ENCODE results near the gene PRPS2. TPM values are rescaled to one million over a fixed set of nuclear protein-coding genes. Genes with fewer than 3 reads are reported as not detected.

Gene PRPS2
- total RNA-seq, 1 experiment from 2014 or later = 79.5 TPM

- ATAC-seq = no peak
- H3K4me1 ChIP-seq (ENCODE audit: control insufficient read depth in 1 of 2, insufficient read depth in 2 of 2, low read length in 2 of 2) = no peaks in the 10 kb centered on the region
- no peak for DNase-seq (ENCODE audit: low read depth, low spot score)
- no peaks in the 10 kb centered on the region for H3K27me3 ChIP-seq (ENCODE audit: insufficient read depth, low read length)
- no peaks in the 10 kb centered on the region for H3K79me2 ChIP-seq (ENCODE audit: insufficient read depth, low read length)
- H3K36me3 ChIP-seq (ENCODE audit: control insufficient read depth in 1 of 2, insufficient read depth in 2 of 2, low read length in 2 of 2) = no peaks in the 10 kb centered on the region
- no peak within 1 kb of the TSS for H3K4me2 ChIP-seq (ENCODE audit: low read length)
- CTCF ChIA-PET = no interaction called here
- no peak within 1 kb of the TSS for H3K4me3 ChIP-seq (replicated peaks in 1 of 2; ENCODE audit: low read depth in 1 of 2, low read length in 2 of 2)
- no peak within 1 kb of the TSS for H3K27ac ChIP-seq (ENCODE audit: low read depth, low read length)
- TF ChIP-seq, protein P1, sequence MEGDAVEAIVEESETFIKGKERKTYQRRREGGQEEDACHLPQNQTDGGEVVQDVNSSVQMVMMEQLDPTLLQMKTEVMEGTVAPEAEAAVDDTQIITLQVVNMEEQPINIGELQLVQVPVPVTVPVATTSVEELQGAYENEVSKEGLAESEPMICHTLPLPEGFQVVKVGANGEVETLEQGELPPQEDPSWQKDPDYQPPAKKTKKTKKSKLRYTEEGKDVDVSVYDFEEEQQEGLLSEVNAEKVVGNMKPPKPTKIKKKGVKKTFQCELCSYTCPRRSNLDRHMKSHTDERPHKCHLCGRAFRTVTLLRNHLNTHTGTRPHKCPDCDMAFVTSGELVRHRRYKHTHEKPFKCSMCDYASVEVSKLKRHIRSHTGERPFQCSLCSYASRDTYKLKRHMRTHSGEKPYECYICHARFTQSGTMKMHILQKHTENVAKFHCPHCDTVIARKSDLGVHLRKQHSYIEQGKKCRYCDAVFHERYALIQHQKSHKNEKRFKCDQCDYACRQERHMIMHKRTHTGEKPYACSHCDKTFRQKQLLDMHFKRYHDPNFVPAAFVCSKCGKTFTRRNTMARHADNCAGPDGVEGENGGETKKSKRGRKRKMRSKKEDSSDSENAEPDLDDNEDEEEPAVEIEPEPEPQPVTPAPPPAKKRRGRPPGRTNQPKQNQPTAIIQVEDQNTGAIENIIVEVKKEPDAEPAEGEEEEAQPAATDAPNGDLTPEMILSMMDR (IDR thresholded peaks at IDR 0.05 in 2 of 3, conservative IDR thresholded peaks at IDR 0.05 in 1 of 3; ENCODE audit: borderline replicate concordance in 1 of 3, insufficient read depth in 1 of 3, low read depth in 2 of 3, low read length in 2 of 3) = no peak
- no peak for TF ChIP-seq MAX (IDR thresholded peaks at IDR 0.05)
- no peak for TF ChIP-seq ZBTB33 (IDR thresholded peaks at IDR 0.05; ENCODE audit: extremely low read depth, insufficient replicate concordance, low read length)
- no peak for TF ChIP-seq ZFX (IDR thresholded peaks at IDR 0.05)
- TF ChIP-seq RAD21 (IDR thresholded peaks at IDR 0.05; ENCODE audit: low read depth) = no peak
- TF ChIP-seq, protein P2, sequence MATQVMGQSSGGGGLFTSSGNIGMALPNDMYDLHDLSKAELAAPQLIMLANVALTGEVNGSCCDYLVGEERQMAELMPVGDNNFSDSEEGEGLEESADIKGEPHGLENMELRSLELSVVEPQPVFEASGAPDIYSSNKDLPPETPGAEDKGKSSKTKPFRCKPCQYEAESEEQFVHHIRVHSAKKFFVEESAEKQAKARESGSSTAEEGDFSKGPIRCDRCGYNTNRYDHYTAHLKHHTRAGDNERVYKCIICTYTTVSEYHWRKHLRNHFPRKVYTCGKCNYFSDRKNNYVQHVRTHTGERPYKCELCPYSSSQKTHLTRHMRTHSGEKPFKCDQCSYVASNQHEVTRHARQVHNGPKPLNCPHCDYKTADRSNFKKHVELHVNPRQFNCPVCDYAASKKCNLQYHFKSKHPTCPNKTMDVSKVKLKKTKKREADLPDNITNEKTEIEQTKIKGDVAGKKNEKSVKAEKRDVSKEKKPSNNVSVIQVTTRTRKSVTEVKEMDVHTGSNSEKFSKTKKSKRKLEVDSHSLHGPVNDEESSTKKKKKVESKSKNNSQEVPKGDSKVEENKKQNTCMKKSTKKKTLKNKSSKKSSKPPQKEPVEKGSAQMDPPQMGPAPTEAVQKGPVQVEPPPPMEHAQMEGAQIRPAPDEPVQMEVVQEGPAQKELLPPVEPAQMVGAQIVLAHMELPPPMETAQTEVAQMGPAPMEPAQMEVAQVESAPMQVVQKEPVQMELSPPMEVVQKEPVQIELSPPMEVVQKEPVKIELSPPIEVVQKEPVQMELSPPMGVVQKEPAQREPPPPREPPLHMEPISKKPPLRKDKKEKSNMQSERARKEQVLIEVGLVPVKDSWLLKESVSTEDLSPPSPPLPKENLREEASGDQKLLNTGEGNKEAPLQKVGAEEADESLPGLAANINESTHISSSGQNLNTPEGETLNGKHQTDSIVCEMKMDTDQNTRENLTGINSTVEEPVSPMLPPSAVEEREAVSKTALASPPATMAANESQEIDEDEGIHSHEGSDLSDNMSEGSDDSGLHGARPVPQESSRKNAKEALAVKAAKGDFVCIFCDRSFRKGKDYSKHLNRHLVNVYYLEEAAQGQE (IDR thresholded peaks at IDR 0.05; ENCODE audit: low read depth) = no peak
- no peak for TF ChIP-seq EZH2 (IDR thresholded peaks at IDR 0.05)
- TF ChIP-seq CBX3 (IDR thresholded peaks at IDR 0.05; ENCODE audit: low read depth) = no peak
- TF ChIP-seq YY1 (IDR thresholded peaks at IDR 0.05; ENCODE audit: extremely low read depth, insufficient replicate concordance, low read depth, low read length) = no peak
- no peak for TF ChIP-seq ZNF274 (IDR thresholded peaks at IDR 0.05; ENCODE audit: low read depth, low read length)
- TF ChIP-seq SP1 (IDR thresholded peaks at IDR 0.05; ENCODE audit: low read depth) = no peak
- TF ChIP-seq TCF7L2 (IDR thresholded peaks at IDR 0.05; ENCODE audit: borderline replicate concordance, extremely low read depth, insufficient read depth, insufficient read length) = no peak
- TF ChIP-seq FOSL1 (IDR thresholded peaks at IDR 0.05; ENCODE audit: low read depth) = no peak
- POLR2A ChIA-PET = no interaction called here
- H3K9me3 ChIP-seq (ENCODE audit: control insufficient read depth in 1 of 2, insufficient read depth in 1 of 2, low read depth in 1 of 2, low read length in 2 of 2) = no peaks in the 10 kb centered on the region
- H3K9ac ChIP-seq (ENCODE audit: low read length) = no peak within 1 kb of the TSS
- no TSS peak for BruUV-seq (replicated peaks)
- H3K9me2 ChIP-seq (ENCODE audit: insufficient read depth) = no peaks in the 10 kb centered on the region
- RAD21 ChIA-PET (ENCODE audit: low non-redundant PET in 1 of 2, low total read pairs in 2 of 2, uncharacterized antibody in 2 of 2, unreplicated experiment in 2 of 2) = no interaction called here
- H2AFZ ChIP-seq (ENCODE audit: low read depth, low read length, poor library complexity, severe bottlenecking) = no peak within 1 kb of the TSS
- no peaks in the 10 kb centered on the region for H4K20me1 ChIP-seq (ENCODE audit: insufficient read depth)
- intact Hi-C loops (cut with micrococcal nuclease) = no loop called here
Observed at GRCh38 chrX:12866451-12867377, 75.5 kb downstream of the PRPS2 start, which contains the start of gene TLR7. Gene TLR7 (plus strand): TSS chrX:12867072. CDS start chrX:12867579, 507 bp downstream.
